ENCODE data around the gene MEGF9.

DNA sequence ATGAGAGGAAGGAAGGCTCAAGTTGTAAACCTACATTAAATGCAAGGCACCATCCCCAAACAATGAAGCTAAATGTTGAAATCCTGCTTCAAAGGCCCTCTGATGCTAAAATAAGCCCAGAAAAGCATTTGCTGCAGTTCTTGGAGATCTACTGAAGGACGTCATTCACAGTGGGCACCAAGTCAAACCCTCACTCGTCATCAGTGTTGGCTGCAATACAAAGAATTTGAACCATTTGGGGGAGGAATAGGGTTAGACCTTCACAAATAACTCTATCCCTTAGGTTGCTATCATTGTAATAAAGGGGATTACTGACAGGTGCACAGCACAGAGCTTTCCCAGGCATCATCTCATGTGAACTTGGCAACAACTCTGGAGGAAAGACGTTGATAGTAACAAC is 9.3 kb upstream of the MEGF9 start:
- TF ChIP-seq, protein P1, sequence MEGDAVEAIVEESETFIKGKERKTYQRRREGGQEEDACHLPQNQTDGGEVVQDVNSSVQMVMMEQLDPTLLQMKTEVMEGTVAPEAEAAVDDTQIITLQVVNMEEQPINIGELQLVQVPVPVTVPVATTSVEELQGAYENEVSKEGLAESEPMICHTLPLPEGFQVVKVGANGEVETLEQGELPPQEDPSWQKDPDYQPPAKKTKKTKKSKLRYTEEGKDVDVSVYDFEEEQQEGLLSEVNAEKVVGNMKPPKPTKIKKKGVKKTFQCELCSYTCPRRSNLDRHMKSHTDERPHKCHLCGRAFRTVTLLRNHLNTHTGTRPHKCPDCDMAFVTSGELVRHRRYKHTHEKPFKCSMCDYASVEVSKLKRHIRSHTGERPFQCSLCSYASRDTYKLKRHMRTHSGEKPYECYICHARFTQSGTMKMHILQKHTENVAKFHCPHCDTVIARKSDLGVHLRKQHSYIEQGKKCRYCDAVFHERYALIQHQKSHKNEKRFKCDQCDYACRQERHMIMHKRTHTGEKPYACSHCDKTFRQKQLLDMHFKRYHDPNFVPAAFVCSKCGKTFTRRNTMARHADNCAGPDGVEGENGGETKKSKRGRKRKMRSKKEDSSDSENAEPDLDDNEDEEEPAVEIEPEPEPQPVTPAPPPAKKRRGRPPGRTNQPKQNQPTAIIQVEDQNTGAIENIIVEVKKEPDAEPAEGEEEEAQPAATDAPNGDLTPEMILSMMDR (IDR thresholded peaks at IDR 0.05), result no peak
- no peak for TF ChIP-seq ZFX (IDR thresholded peaks at IDR 0.05; ENCODE audit: borderline replicate concordance)

Measured in 22Rv1 (cell line).